B cell (primary cell): Measurements from ENCODE around the gene TWNK. TPM values are rescaled to one million over a fixed set of nuclear protein-coding genes. Genes with fewer than 3 reads are reported as not detected.

ENCODE experiments used
- ATAC-seq: fragments of 200-7000 bp; cut with Tn5 transposase; one replicate; pipeline ENCODE4 v1.10.0; 2021; ENCODE audit warnings: low read depth, mild to moderate bottlenecking, moderate number of reproducible peaks, moderate library complexity
- CTCF ChIA-PET: fragments of 350-600 bp; sonication (Branson Sonifier 250); formaldehyde crosslinking; loops from one replicate; lab custom pipeline; 2021; ENCODE audit warnings: antibody characterized with exemption, inconsistent platforms; lab: Charles Lee
- POLR2A ChIA-PET: fragments of 350-600 bp; sonication (Branson Sonifier 250); formaldehyde crosslinking; loops from one replicate; lab custom pipeline; 2021; ENCODE audit warnings: antibody characterized with exemption; lab: Charles Lee
- DNase-seq: peaks from one replicate; pipeline ENCODE4 v3.0.0; 2013
- H2AFZ ChIP-seq: 2 replicates; pipeline ENCODE4 v1.6.1; 2012; ENCODE audit warnings: mild to moderate bottlenecking, low read depth, low read length; ENCODE audit not compliant: insufficient read depth, poor library complexity, severe bottlenecking
- H3K27ac ChIP-seq, 2 donors: 1 replicate in 1 of 2; 2 replicates in 1 of 2; pipeline ENCODE4 v1.5.1; 2012 to 2013; ENCODE audit warnings: low read length in 2 of 2, mild to moderate bottlenecking in 2 of 2, moderate library complexity in 1 of 2
- H3K27me3 ChIP-seq, 4 experiments: fragments of 200-600 bp in 1 of 4; sonication (generic) in 1 of 4; replicated peaks in 1 of 4; 1 replicate in 2 of 4; 2 replicates in 2 of 4; pipeline versions ENCODE4 v1.6.1 to v1.7.0; 2013 to 2016; ENCODE audit warnings: low read length in 3 of 4, mild to moderate bottlenecking in 2 of 4, mixed read lengths in 1 of 4, moderate library complexity in 1 of 4; ENCODE audit not compliant: insufficient read depth in 4 of 4, control insufficient read depth in 3 of 4; ENCODE audit errors: control extremely low read depth in 1 of 4
- H3K36me3 ChIP-seq, 2 experiments: replicated peaks in 1 of 2; 1 replicate in 1 of 2; 2 replicates in 1 of 2; pipeline versions ENCODE4 v1.6.1 to v1.7.1; 2013; ENCODE audit warnings: low read length in 1 of 2; ENCODE audit not compliant: insufficient read depth in 2 of 2, control insufficient read depth in 1 of 2; ENCODE audit errors: control extremely low read depth in 1 of 2, extremely low read depth in 1 of 2
- H3K4me1 ChIP-seq, 2 donors: fragments of 200-600 bp in 1 of 2; sonication (generic) in 1 of 2; 1 replicate in 1 of 2; 2 replicates in 1 of 2; pipeline versions ENCODE4 v1.5.1 to v1.6.1; 2013 to 2017; ENCODE audit warnings: low read length in 2 of 2; ENCODE audit not compliant: control insufficient read depth in 2 of 2, insufficient read depth in 2 of 2
- H3K4me2 ChIP-seq: replicated peaks from 2 replicates; pipeline ENCODE3; 2012; ENCODE audit warnings: mild to moderate bottlenecking, low read depth, low read length; ENCODE audit not compliant: poor library complexity, severe bottlenecking
- H3K4me3 ChIP-seq, 5 experiments: fragments of 200-600 bp in 1 of 5; sonication (generic) in 1 of 5; 1 replicate in 3 of 5; 2 replicates in 2 of 5; pipeline versions ENCODE4 v1.5.1 to v1.7.0; 2011 to 2016; ENCODE audit warnings: low read length in 4 of 5, mild to moderate bottlenecking in 4 of 5, low read depth in 2 of 5, control low read depth in 1 of 5, moderate library complexity in 1 of 5; ENCODE audit not compliant: insufficient read depth in 1 of 5; ENCODE audit errors: control extremely low read depth in 1 of 5, extremely low read depth in 1 of 5
- H3K79me2 ChIP-seq: fragments of 200-600 bp; sonication (generic); one replicate; pipeline ENCODE4 v1.6.0; 2016; ENCODE audit warnings: low read length; ENCODE audit not compliant: control insufficient read depth, insufficient read depth
- H3K9ac ChIP-seq: fragments of 200-600 bp; sonication (generic); 2 replicates; pipeline ENCODE4 v1.6.1; 2017; ENCODE audit warnings: mild to moderate bottlenecking, low read length, moderate library complexity
- H3K9me3 ChIP-seq, 3 donors: one replicate each; pipeline versions ENCODE4 v1.6.1 to v1.7.1; 2013; ENCODE audit warnings: low read length in 2 of 3; ENCODE audit not compliant: control insufficient read depth in 2 of 3, insufficient read depth in 1 of 3; ENCODE audit errors: control extremely low read depth in 1 of 3
- H4K20me1 ChIP-seq: 2 replicates; pipeline ENCODE4 v1.6.0; 2012; ENCODE audit warnings: mild to moderate bottlenecking, low read length; ENCODE audit not compliant: insufficient read depth, control insufficient read depth, poor library complexity, severe bottlenecking
- H3K27ac Mint-ChIP-seq: one replicate; pipeline ENCODE4 v1.8.0; 2021; ENCODE audit warnings: mixed read lengths
- H3K27me3 Mint-ChIP-seq: one replicate; pipeline ENCODE4 v1.8.0; 2021; ENCODE audit warnings: mixed read lengths
- H3K4me1 Mint-ChIP-seq: one replicate; pipeline ENCODE4 v1.8.0; 2021; ENCODE audit warnings: mixed read lengths
- H3K4me3 Mint-ChIP-seq: one replicate; pipeline ENCODE4 v1.8.0; 2021; ENCODE audit warnings: mixed read lengths
- H3K9me3 Mint-ChIP-seq: one replicate; pipeline ENCODE4 v1.8.0; 2022; ENCODE audit warnings: mixed read lengths; ENCODE audit not compliant: insufficient read depth
- EZH2 ChIP-seq: IDR thresholded peaks from 2 replicates; pipeline ENCODE4 v1.6.1; 2012; ENCODE audit warnings: borderline replicate concordance, low read depth, mild to moderate bottlenecking, moderate library complexity, low read length; ENCODE audit not compliant: insufficient read depth, poor library complexity, severe bottlenecking
- WGBS: methylation state at CpG from one replicate; pipeline ENCODE4 v1.1.5; 2013; ENCODE audit warnings: missing lambda C conversion rate; ENCODE audit not compliant: insufficient coverage; 5-methylcytosine and 5-hydroxymethylcytosine counted together
- intact Hi-C: fragments of 100-400 bp; cut with micrococcal nuclease; formaldehyde crosslinking; loops from one replicate; pipeline ENCODE4 v1.10.0; 2022
- polyA plus RNA-seq: library from polyadenylated mRNA; depleted of rRNA; stranded (reverse); fragments of >200 nt; gene quantifications from 2 replicates; pipeline ENCODE4 v1.2.3, GENCODE V29; 2012
- total RNA-seq, 2 donors: library from RNA; stranded (reverse); fragments of 120-200 nt in 1 of 2; gene quantifications; 1 replicate in 1 of 2; 2 replicates in 1 of 2; pipeline versions ENCODE4 v1.2.3 to v1.2.4, GENCODE V29; 2013 to 2022
- TF ChIP-seq, protein P1 (sequence below): fragments of 200-600 bp; IDR thresholded peaks from one replicate; pipeline ENCODE4 v1.8.0; 2022; ENCODE audit warnings: antibody characterized with exemption, mild to moderate bottlenecking

The TWNK gene
- total and polyA plus RNA-seq, 2 donors (not counting 1 experiment from before 2014, with no cell fraction given) = 7.2 to 11.8 TPM

DNA sequence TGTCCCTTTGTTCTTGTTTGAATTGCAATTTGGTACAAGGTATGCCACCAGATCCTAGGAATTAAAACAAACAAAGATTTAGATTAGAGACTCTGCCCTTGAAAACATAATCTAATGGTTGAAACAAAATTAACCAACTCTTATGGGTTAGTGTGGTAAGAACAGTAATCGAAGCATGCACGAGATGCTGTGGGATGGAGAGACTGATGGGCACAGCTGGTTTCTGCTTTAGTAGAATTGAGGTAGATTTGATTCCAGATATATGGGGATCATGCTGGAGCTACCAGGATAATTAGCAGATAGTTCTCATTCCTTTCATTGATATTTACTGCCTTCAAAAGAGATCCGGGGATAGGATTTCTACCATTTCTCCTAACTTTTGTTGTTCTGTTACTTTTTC is 38.4 kb upstream of the TWNK start:
- H3K9ac ChIP-seq = no peak overlapping the region
- H3K9me3 ChIP-seq = no peaks in the 10 kb centered on the region
- Mint-ChIP-seq H3K27me3 (no peaks in the 10 kb centered on the region), H3K4me3 (no peak overlapping the region), H3K4me1 (no peaks in the 10 kb centered on the region), H3K27ac (no peak overlapping the region), H3K9me3 (no peaks in the 10 kb centered on the region)
- no peak overlapping the region for H2AFZ ChIP-seq
- no peak overlapping the region for H3K4me3 ChIP-seq
- no CpG with 5 or more reads among the region's 3 CpGs for WGBS
- H4K20me1 ChIP-seq = no peaks in the 10 kb centered on the region
- H3K79me2 ChIP-seq = no peaks in the 10 kb centered on the region
- H3K4me1 ChIP-seq = no peaks in the 10 kb centered on the region
- intact Hi-C loops = no loop called here
- no peak for TF ChIP-seq EZH2
- TF ChIP-seq, protein P1, sequence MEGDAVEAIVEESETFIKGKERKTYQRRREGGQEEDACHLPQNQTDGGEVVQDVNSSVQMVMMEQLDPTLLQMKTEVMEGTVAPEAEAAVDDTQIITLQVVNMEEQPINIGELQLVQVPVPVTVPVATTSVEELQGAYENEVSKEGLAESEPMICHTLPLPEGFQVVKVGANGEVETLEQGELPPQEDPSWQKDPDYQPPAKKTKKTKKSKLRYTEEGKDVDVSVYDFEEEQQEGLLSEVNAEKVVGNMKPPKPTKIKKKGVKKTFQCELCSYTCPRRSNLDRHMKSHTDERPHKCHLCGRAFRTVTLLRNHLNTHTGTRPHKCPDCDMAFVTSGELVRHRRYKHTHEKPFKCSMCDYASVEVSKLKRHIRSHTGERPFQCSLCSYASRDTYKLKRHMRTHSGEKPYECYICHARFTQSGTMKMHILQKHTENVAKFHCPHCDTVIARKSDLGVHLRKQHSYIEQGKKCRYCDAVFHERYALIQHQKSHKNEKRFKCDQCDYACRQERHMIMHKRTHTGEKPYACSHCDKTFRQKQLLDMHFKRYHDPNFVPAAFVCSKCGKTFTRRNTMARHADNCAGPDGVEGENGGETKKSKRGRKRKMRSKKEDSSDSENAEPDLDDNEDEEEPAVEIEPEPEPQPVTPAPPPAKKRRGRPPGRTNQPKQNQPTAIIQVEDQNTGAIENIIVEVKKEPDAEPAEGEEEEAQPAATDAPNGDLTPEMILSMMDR = no peak
- ATAC-seq (no peak), DNase-seq (no peak)
- ChIA-PET CTCF (no interaction called here), POLR2A (no interaction called here)
- peaks cover 0 to 57% of the 10 kb centered on the region in 2 experiments for H3K36me3 ChIP-seq
- H3K4me2 ChIP-seq = no peak overlapping the region
- H3K27me3 ChIP-seq = no peaks in the 10 kb centered on the region
- H3K27ac ChIP-seq = no peak overlapping the region

DNA sequence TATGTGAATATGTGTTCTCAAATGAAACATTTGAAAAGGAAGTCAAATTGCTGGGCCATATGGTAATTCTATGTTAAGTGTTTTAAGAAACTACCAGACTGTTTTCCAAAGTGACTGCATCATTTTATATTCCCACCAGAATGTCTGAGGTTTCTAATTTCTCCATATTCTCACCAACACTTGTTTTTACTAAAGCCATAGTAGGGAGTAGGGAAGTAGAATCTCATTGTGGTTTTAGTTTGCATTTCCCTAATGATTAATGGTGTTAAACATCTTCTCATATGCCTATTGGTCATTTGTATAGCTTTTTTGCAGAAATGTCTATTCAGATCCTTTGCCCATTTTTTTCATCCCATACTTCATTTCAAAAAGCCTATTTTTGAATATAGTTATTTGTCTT is 27.1 kb upstream of the TWNK start:
- Histone ChIP-seq H3K4me3 (no peak overlapping the region), H3K4me1 (no peaks in the 10 kb centered on the region), H3K27me3 (no peaks in the 10 kb centered on the region), H2AFZ (no peak overlapping the region), H3K79me2 (no peaks in the 10 kb centered on the region), H3K36me3 (peaks cover 16 to 61% of the 10 kb centered on the region in 2 experiments), H3K9me3 (no peaks in the 10 kb centered on the region), H4K20me1 (no peaks in the 10 kb centered on the region), H3K27ac (no peak overlapping the region), H3K9ac (no peak overlapping the region), H3K4me2 (no peak overlapping the region)
- Mint-ChIP-seq H3K27ac (no peak overlapping the region), H3K4me3 (no peak overlapping the region), H3K4me1 (no peaks in the 10 kb centered on the region), H3K27me3 (no peaks in the 10 kb centered on the region), H3K9me3 (no peaks in the 10 kb centered on the region)
- intact Hi-C loops = no loop called here
- ATAC-seq = no peak
- POLR2A ChIA-PET = no interaction called here
- DNase-seq = no peak
- CTCF ChIA-PET = no interaction called here
- no peak for TF ChIP-seq EZH2
- TF ChIP-seq, protein P1 = no peak
